Measurements from ENCODE around the gene CDC42BPB. TPM values are rescaled to one million over a fixed set of nuclear protein-coding genes. Genes with fewer than 3 reads are reported as not detected.

The CDC42BPB gene
- total RNA-seq, 2 donors from 2014 or later, result 66.2 to 102 TPM

GRCh38 chr14:102915292-102916110 is 141.8 kb downstream of the CDC42BPB start:
- H3K9me3 ChIP-seq, result no peaks in the 10 kb centered on the region
- H3K36me3 ChIP-seq (replicated peaks in 1 of 2; ENCODE audit: insufficient read depth in 1 of 2, low read depth in 2 of 2), result no peaks in the 10 kb centered on the region
- TF ChIP-seq CTCF (IDR thresholded peaks at IDR 0.05) (no peak), POLR2A (IDR thresholded peaks at IDR 0.05) (no peak)
- WGBS, 2 donors, result 63 to 65% methylated on average over 12 to 19 of the region's 19 CpGs
- H3K27me3 ChIP-seq, result no peaks in the 10 kb centered on the region
- H3K27ac ChIP-seq, result no peak overlapping the region
- no peak overlapping the region for H3K4me3 ChIP-seq
- intact Hi-C loops (cut with DNase I), result no loop called here
- no peaks in the 10 kb centered on the region for H3K4me1 ChIP-seq
- no peak for DNase-seq
- no peak for ATAC-seq

- ATAC-seq, result no peak
- Histone ChIP-seq H3K4me1 (no peaks in the 10 kb centered on the region), H3K36me3 (replicated peaks in 1 of 2; ENCODE audit: insufficient read depth in 1 of 2, low read depth in 2 of 2) (no peaks in the 10 kb centered on the region), H3K9me3 (no peaks in the 10 kb centered on the region), H3K4me3 (no peak overlapping the region), H3K27me3 (no peaks in the 10 kb centered on the region), H3K27ac (no peak overlapping the region)
- TF ChIP-seq CTCF (IDR thresholded peaks at IDR 0.05), result no peak
- TF ChIP-seq POLR2A (IDR thresholded peaks at IDR 0.05), result no peak
- 76% methylated on average over 26 of the region's 26 CpGs; no CpG with 5 or more reads in 1 of the 2 donors for WGBS, 2 donors
- DNase-seq, result no peak
- intact Hi-C loops (cut with DNase I), result no loop called here
These were observed 142.7 kb downstream of the CDC42BPB start for GRCh38 chr14:102914474-102915291.

- Histone ChIP-seq H3K9me3 (no peaks in the 10 kb centered on the region), H3K27me3 (no peaks in the 10 kb centered on the region), H3K27ac (no peak overlapping the region), H3K4me1 (no peaks in the 10 kb centered on the region), H3K36me3 (replicated peaks in 1 of 2; ENCODE audit: insufficient read depth in 1 of 2, low read depth in 2 of 2) (no peaks in the 10 kb centered on the region), H3K4me3 (no peak overlapping the region)
- no peak for ATAC-seq
- intact Hi-C loops (cut with DNase I), result no loop called here
- no peak for DNase-seq
- TF ChIP-seq POLR2A (IDR thresholded peaks at IDR 0.05) (no peak), CTCF (IDR thresholded peaks at IDR 0.05) (no peak)
- WGBS, 2 donors, result 85 to 93% methylated on average over 17 to 26 of the region's 28 CpGs
These were observed 143.8 kb downstream of the CDC42BPB start for GRCh38 chr14:102913341-102914211.

- Histone ChIP-seq H3K4me1 (no peaks in the 10 kb centered on the region), H3K27me3 (no peaks in the 10 kb centered on the region), H3K36me3 (replicated peaks in 1 of 2; ENCODE audit: insufficient read depth in 1 of 2, low read depth in 2 of 2) (no peaks in the 10 kb centered on the region), H3K4me3 (no peak overlapping the region), H3K9me3 (no peaks in the 10 kb centered on the region), H3K27ac (no peak overlapping the region)
- 90 to 100% methylated on average over 4 to 18 of the region's 21 CpGs for WGBS, 2 donors
- intact Hi-C loops (cut with DNase I), result no loop called here
- DNase-seq, result no peak
- TF ChIP-seq POLR2A (IDR thresholded peaks at IDR 0.05), result no peak
- TF ChIP-seq CTCF (IDR thresholded peaks at IDR 0.05), result no peak
- ATAC-seq, result no peak
These were observed 145.2 kb downstream of the CDC42BPB start for GRCh38 chr14:102911991-102912761.
